B cell (primary cell): Measurements from ENCODE around the gene ISL2.

Experiments used
- CTCF ChIP-seq: fragments of 200-600 bp; IDR thresholded peaks from one replicate; pipeline ENCODE4 v1.8.0; 2022; ENCODE audit warnings: antibody characterized with exemption, mild to moderate bottlenecking
- EZH2 ChIP-seq: IDR thresholded peaks from 2 replicates; pipeline ENCODE4 v1.6.1; 2012; ENCODE audit warnings: borderline replicate concordance, low read depth, mild to moderate bottlenecking, moderate library complexity, low read length; ENCODE audit not compliant: insufficient read depth, poor library complexity, severe bottlenecking

GRCh38 chr15:76338486-76339304 is 2.1 kb downstream of the ISL2 start:
- TF ChIP-seq CTCF (no peak), EZH2 (peak; percentile 81)
